ENCODE results near the gene QRFPR. TPM values are rescaled to one million over a fixed set of nuclear protein-coding genes. Genes with fewer than 3 reads are reported as not detected.

QRFPR gene
- total and polyA plus RNA-seq, 2 of the 4 experiments (the other 2 are of a cell fraction): not detected

- dilution Hi-C loops (cut with HindIII; ENCODE audit: low sequenced_read_pairs, unreplicated experiment): no loop called here
- no CpG with 5 or more reads among the region's 1 CpG for WGBS, 2 experiments (ENCODE audit: extremely low coverage in 2 of 2, insufficient read length in 1 of 2)
- Histone ChIP-seq H3K9me1 (ENCODE audit: insufficient read depth, low read length) (no peaks in the 10 kb centered on the region), H3K79me1 (ENCODE audit: low read depth in 1 of 2, low read length in 2 of 2) (no peaks in the 10 kb centered on the region), H3K56ac (ENCODE audit: extremely low read depth, insufficient read depth, low read length) (no peak overlapping the region), H3K4me2 (ENCODE audit: low read depth, low read length) (no peak overlapping the region), H3K9ac (ENCODE audit: low read depth, low read length) (no peak overlapping the region), H3K27ac (ENCODE audit: insufficient read depth, low read length) (no peak overlapping the region), H2BK120ac (ENCODE audit: low read depth, low read length) (no peak overlapping the region), H4K8ac (ENCODE audit: low read depth in 2 of 2, low read length in 2 of 2) (no peak overlapping the region), H2AFZ (replicated peaks; ENCODE audit: low read length, poor library complexity) (no peak overlapping the region), H2AK9ac (replicated peaks; ENCODE audit: low read depth, low read length, poor library complexity) (no peak overlapping the region), H4K20me1 (ENCODE audit: insufficient read depth, low read length) (no peaks in the 10 kb centered on the region), H3K4me3 (ENCODE audit: insufficient read depth, low read depth, low read length) (no peak overlapping the region), H3K23ac (ENCODE audit: low read depth, low read length) (no peak overlapping the region), H2AK5ac (ENCODE audit: low read depth, low read length) (no peak overlapping the region), H2BK20ac (ENCODE audit: low read depth, low read length) (no peak overlapping the region), H4K5ac (ENCODE audit: low read depth, low read length) (no peak overlapping the region), H3K36me3 (ENCODE audit: control insufficient read depth, insufficient read depth, low read length) (no peaks in the 10 kb centered on the region), H2BK15ac (ENCODE audit: low read depth, low read length) (no peak overlapping the region), H2BK5ac (ENCODE audit: low read depth, low read length, poor library complexity, severe bottlenecking) (no peak overlapping the region), H3K14ac (replicated peaks; ENCODE audit: low read depth, low read length) (no peak overlapping the region), H3K9me3 (ENCODE audit: control insufficient read depth, insufficient read depth, low read length) (no peaks in the 10 kb centered on the region), H4K91ac (ENCODE audit: insufficient read depth, low read depth, low read length) (no peak overlapping the region), H3K4me1 (ENCODE audit: control insufficient read depth, insufficient read depth, low read length) (no peaks in the 10 kb centered on the region), H3K18ac (ENCODE audit: low read depth, low read length) (no peak overlapping the region), H3K27me3 (ENCODE audit: control insufficient read depth, insufficient read depth, low read length) (no peaks in the 10 kb centered on the region), H3K4ac (ENCODE audit: low read depth, low read length) (no peak overlapping the region)
- ChIA-PET CTCF (interaction anchor here (1.6 kb wide), 1 partner anchor 10 kb away, joined by 8 read pairs; no protein-coding TSS in a partner anchor), POLR2A (ENCODE audit: unreplicated experiment) (no interaction called here)
- peak; percentile 2 for DNase-seq
- intact Hi-C loops (cut with micrococcal nuclease): loop anchor here (1.0 kb wide), 1 partner anchor 9 kb away; no protein-coding TSS in a partner anchor
- ATAC-seq (ENCODE audit: low read depth): no peak
- BruUV-seq (replicated peaks): no TSS peak
- no peak for TF ChIP-seq NFE2L2 (IDR thresholded peaks at IDR 0.05; ENCODE audit: low read depth, low read length)
- no peak for TF ChIP-seq BHLHE40 (IDR thresholded peaks at IDR 0.05; ENCODE audit: low read depth, low read length)
- TF ChIP-seq CTCF (conservative IDR thresholded peaks at IDR 0.05; ENCODE audit: low read depth, low read length): no peak
- no peak for TF ChIP-seq ELK1 (IDR thresholded peaks at IDR 0.05; ENCODE audit: borderline replicate concordance, low read depth, low read length)
- TF ChIP-seq CEBPB (IDR thresholded peaks at IDR 0.05; ENCODE audit: low read depth, low read length): no peak
- TF ChIP-seq SMC3 (IDR thresholded peaks at IDR 0.05; ENCODE audit: low read depth, low read length): no peak
- TF ChIP-seq MAFK (IDR thresholded peaks at IDR 0.05; ENCODE audit: low read depth, low read length): no peak
- no peak for TF ChIP-seq RAD21 (IDR thresholded peaks at IDR 0.05; ENCODE audit: low read length)
- TF ChIP-seq USF2 (IDR thresholded peaks at IDR 0.05; ENCODE audit: low read depth, low read length): no peak
- in situ Hi-C loops (cut with MboI; ENCODE audit: low sequenced_read_pairs): no loop called here
These were observed 20.3 kb downstream of the QRFPR start for GRCh38 chr4:121360495-121360894.

Data from IMR-90 (cell line).